ENCODE data around the gene CSTPP1. TPM values are rescaled to one million over a fixed set of nuclear protein-coding genes. Genes with fewer than 3 reads are reported as not detected.
A peak's percentile ranks its signal among the peaks of the same experiment; 100 is the strongest.
"Not testable (repeated sequence)": the region's sequence is repeated elsewhere in the genome, so short reads cannot be mapped to it uniquely, and the experiment has no call there.

CSTPP1 gene
- total RNA-seq, 4 donors from 2014 or later = 18.3 to 27.0 (median 24.6) TPM

- Histone ChIP-seq H3K27ac (peak overlapping the region; percentile 70 to 81 (median 76)), H3K4me3 (peak overlapping the region in 3 of 4 donors; percentile 6 to 33 (median 28))
- H3K27me3 ChIP-seq; H3K4me1 ChIP-seq; in situ Hi-C loops (cut with MboI; ENCODE audit: low pct_ligation_motif_present in 1 of 4, low pct_unique_long_range_greater_than_20kb in 1 of 4, low sequenced_read_pairs in 3 of 4); intact Hi-C loops (cut with DNase I; ENCODE audit: low total_unique reads); H3K36me3 ChIP-seq; H3K9me3 ChIP-seq: not testable (repeated sequence)
- 42 to 66% methylated on average over 4 to 20 of the region's 20 CpGs for WGBS, 2 donors (ENCODE audit: low coverage in 1 of 2)
- peak; percentile 94 for DNase-seq
- peak; percentile 23 for TF ChIP-seq POLR2A (IDR thresholded peaks at IDR 0.05)
- TF ChIP-seq POLR2AphosphoS5 (IDR thresholded peaks at IDR 0.05) = peak in 2 of 3 donors; percentile 30
These were observed 182.6 kb downstream of the CSTPP1 start for GRCh38 chr11:47118958-47119688.

- no peaks in the 10 kb centered on the region for H3K9me3 ChIP-seq
- H3K27ac ChIP-seq = no peak overlapping the region
- no peak for DNase-seq
- peaks cover 0 to 8% (median 1%) of the 10 kb centered on the region in 4 donors for H3K4me1 ChIP-seq
- H3K27me3 ChIP-seq = no peaks in the 10 kb centered on the region
- no peak overlapping the region for H3K4me3 ChIP-seq
- in situ Hi-C loops (cut with MboI; ENCODE audit: low pct_ligation_motif_present in 1 of 4, low pct_unique_long_range_greater_than_20kb in 1 of 4, low sequenced_read_pairs in 3 of 4) = no loop called here
- intact Hi-C loops (cut with DNase I; ENCODE audit: low total_unique reads) = no loop called here
- H3K36me3 ChIP-seq = no peaks in the 10 kb centered on the region
- WGBS, 2 donors (ENCODE audit: low coverage in 1 of 2) = 60 to 77% methylated on average over 2 of the region's 2 CpGs
- TF ChIP-seq POLR2AphosphoS5 (IDR thresholded peaks at IDR 0.05) (no peak), POLR2A (IDR thresholded peaks at IDR 0.05) (no peak), CTCF (IDR thresholded peaks at IDR 0.05) (no peak), EP300 (IDR thresholded peaks at IDR 0.05; ENCODE audit: low read depth) (no peak)
These were observed 184.5 kb downstream of the CSTPP1 start for GRCh38 chr11:47121056-47121455.

- 24% methylated on average over 2 of the region's 2 CpGs; no CpG with 5 or more reads in 1 of the 2 donors for WGBS, 2 donors (ENCODE audit: low coverage in 1 of 2)
- no peak for DNase-seq
- H3K4me3 ChIP-seq = no peak overlapping the region
- TF ChIP-seq POLR2AphosphoS5 (IDR thresholded peaks at IDR 0.05) (no peak), EP300 (IDR thresholded peaks at IDR 0.05; ENCODE audit: low read depth) (no peak), POLR2A (IDR thresholded peaks at IDR 0.05) (no peak), CTCF (IDR thresholded peaks at IDR 0.05) (no peak)
- H3K27me3 ChIP-seq = no peaks in the 10 kb centered on the region
- H3K27ac ChIP-seq = no peak overlapping the region
- in situ Hi-C loops (cut with MboI; ENCODE audit: low pct_ligation_motif_present in 1 of 4, low pct_unique_long_range_greater_than_20kb in 1 of 4, low sequenced_read_pairs in 3 of 4) = no loop called here
- intact Hi-C loops (cut with DNase I; ENCODE audit: low total_unique reads) = no loop called here
- H3K9me3 ChIP-seq = no peaks in the 10 kb centered on the region
- H3K4me1 ChIP-seq = peaks cover 0 to 8% (median 1%) of the 10 kb centered on the region in 4 donors
- no peaks in the 10 kb centered on the region for H3K36me3 ChIP-seq
These were observed 185.2 kb downstream of the CSTPP1 start for GRCh38 chr11:47121731-47122130.

- 91 to 95% methylated on average over 2 of the region's 2 CpGs for WGBS, 2 donors (ENCODE audit: low coverage in 1 of 2)
- H3K36me3 ChIP-seq = no peaks in the 10 kb centered on the region
- no peaks in the 10 kb centered on the region for H3K9me3 ChIP-seq
- no peaks in the 10 kb centered on the region for H3K27me3 ChIP-seq
- intact Hi-C loops (cut with DNase I; ENCODE audit: low total_unique reads) (no loop called here), in situ Hi-C loops (cut with MboI; ENCODE audit: low pct_ligation_motif_present in 1 of 4, low pct_unique_long_range_greater_than_20kb in 1 of 4, low sequenced_read_pairs in 3 of 4) (no loop called here)
- TF ChIP-seq POLR2AphosphoS5 (IDR thresholded peaks at IDR 0.05) = no peak
- TF ChIP-seq CTCF (IDR thresholded peaks at IDR 0.05) = no peak
- TF ChIP-seq EP300 (IDR thresholded peaks at IDR 0.05; ENCODE audit: low read depth) = no peak
- no peak for TF ChIP-seq POLR2A (IDR thresholded peaks at IDR 0.05)
- peaks cover 0 to 11% (median 1%) of the 10 kb centered on the region in 4 donors for H3K4me1 ChIP-seq
- no peak overlapping the region for H3K4me3 ChIP-seq
- H3K27ac ChIP-seq = no peak overlapping the region
- DNase-seq = no peak
These were observed 186.5 kb downstream of the CSTPP1 start for GRCh38 chr11:47123094-47123493.
